Measurements from ENCODE around the gene GBP7. TPM values are rescaled to one million over a fixed set of nuclear protein-coding genes. Genes with fewer than 3 reads are reported as not detected.
"Not testable (repeated sequence)": the region's sequence is repeated elsewhere in the genome, so short reads cannot be mapped to it uniquely, and the experiment has no call there.

GBP7 gene
- total RNA-seq, 6 donors from 2014 or later = 0.34 TPM; not detected in 5

DNA sequence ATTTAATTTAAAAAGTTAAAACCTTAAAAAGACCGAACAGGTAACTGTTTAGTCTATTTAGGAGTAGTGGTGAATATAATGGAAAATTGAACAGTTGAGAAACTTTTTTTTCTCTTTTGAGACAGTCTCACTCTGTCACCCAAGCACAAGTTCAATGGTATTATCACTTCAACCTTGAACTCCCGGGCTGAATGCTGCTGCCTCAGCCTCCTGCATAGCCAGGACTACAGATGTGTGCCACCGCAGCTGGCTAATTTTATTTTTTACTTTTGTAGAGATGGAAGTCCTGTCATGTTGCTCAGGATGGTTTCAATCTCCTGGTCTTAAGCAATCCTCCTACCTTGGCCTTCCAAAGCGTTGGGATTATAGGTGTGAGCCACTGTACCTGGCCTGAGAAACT, 33.6 kb downstream of the GBP7 start:
- WGBS, 2 donors = 91 to 92% methylated on average over 4 of the region's 4 CpGs
- no peak overlapping the region for H3K4me3 ChIP-seq
- H3K36me3 ChIP-seq = no peaks in the 10 kb centered on the region
- ATAC-seq (ENCODE audit: low FRiP score in 2 of 2) (no peak), DNase-seq (no peak)
- no peaks in the 10 kb centered on the region for H3K27me3 ChIP-seq
- no peak overlapping the region for H3K27ac ChIP-seq
- TF ChIP-seq EP300 (IDR thresholded peaks at IDR 0.05) (no peak), POLR2A (IDR thresholded peaks at IDR 0.05) (no peak), POLR2AphosphoS5 (IDR thresholded peaks at IDR 0.05) (no peak)
- TF ChIP-seq, protein P1, sequence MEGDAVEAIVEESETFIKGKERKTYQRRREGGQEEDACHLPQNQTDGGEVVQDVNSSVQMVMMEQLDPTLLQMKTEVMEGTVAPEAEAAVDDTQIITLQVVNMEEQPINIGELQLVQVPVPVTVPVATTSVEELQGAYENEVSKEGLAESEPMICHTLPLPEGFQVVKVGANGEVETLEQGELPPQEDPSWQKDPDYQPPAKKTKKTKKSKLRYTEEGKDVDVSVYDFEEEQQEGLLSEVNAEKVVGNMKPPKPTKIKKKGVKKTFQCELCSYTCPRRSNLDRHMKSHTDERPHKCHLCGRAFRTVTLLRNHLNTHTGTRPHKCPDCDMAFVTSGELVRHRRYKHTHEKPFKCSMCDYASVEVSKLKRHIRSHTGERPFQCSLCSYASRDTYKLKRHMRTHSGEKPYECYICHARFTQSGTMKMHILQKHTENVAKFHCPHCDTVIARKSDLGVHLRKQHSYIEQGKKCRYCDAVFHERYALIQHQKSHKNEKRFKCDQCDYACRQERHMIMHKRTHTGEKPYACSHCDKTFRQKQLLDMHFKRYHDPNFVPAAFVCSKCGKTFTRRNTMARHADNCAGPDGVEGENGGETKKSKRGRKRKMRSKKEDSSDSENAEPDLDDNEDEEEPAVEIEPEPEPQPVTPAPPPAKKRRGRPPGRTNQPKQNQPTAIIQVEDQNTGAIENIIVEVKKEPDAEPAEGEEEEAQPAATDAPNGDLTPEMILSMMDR (IDR thresholded peaks at IDR 0.05) = no peak
- H3K4me1 ChIP-seq = no peaks in the 10 kb centered on the region
- H3K9me3 ChIP-seq = no peaks in the 10 kb centered on the region

DNA sequence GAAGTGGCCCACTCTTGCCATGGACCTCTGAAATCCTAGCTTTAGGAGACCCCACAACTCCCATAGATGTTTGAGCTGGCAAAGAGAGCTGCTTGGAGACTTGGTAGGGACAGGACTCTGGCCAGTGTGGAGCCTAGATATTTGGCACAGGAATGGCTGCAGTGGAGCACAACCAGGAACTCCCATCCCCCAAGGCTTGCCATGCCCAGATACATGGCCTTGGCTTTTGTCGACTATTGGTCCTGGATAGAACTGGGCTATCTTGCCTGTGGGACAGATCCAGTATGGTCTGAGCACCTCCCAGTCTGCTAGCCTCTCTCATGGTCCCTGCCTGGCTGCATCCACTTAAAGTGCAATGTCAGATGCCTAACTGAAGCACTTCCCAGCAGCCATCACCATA, 42.1 kb downstream of the GBP7 start:
- Histone ChIP-seq H3K27ac (no peak overlapping the region), H3K4me1 (peaks cover 15 to 16% (median 15%) of the 10 kb centered on the region in 4 donors), H3K36me3 (no peaks in the 10 kb centered on the region), H3K4me3 (no peak overlapping the region), H3K9me3 (no peaks in the 10 kb centered on the region), H3K27me3 (no peaks in the 10 kb centered on the region)
- 83 to 100% methylated on average over 1 of the region's 1 CpG for WGBS, 2 donors
- DNase-seq = no peak
- ATAC-seq (ENCODE audit: low FRiP score in 2 of 2) = no peak
- TF ChIP-seq POLR2AphosphoS5 (IDR thresholded peaks at IDR 0.05) = no peak
- no peak for TF ChIP-seq EP300 (IDR thresholded peaks at IDR 0.05)
- TF ChIP-seq, protein P1 (IDR thresholded peaks at IDR 0.05) = no peak
- no peak for TF ChIP-seq POLR2A (IDR thresholded peaks at IDR 0.05)

DNA sequence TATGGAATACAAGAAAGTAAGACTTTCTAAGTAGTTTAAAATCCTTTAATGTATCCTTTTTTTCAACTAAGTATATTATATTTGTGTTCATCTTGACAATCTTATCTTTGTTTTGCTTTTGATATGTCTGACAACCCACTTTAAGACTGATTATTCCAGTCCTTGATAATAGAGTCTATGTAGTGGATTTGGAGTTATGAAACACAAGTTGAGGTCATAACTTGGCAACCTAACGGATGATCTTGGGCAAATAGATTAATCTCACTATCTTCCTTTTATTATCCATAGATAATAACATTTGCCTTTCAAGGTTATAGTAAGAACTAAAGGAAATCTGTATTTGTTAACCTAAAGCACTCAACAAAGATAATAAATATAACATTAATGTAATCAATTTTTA, 45.1 kb downstream of the GBP7 start:
- ATAC-seq (ENCODE audit: low FRiP score in 2 of 2) = no peak
- DNase-seq = no peak
- H3K4me3 ChIP-seq = no peak overlapping the region
- H3K27me3 ChIP-seq = no peaks in the 10 kb centered on the region
- H3K4me1 ChIP-seq = peaks cover 21 to 29% (median 23%) of the 10 kb centered on the region in 4 donors
- TF ChIP-seq POLR2AphosphoS5 (IDR thresholded peaks at IDR 0.05) (no peak), EP300 (IDR thresholded peaks at IDR 0.05) (no peak), POLR2A (IDR thresholded peaks at IDR 0.05) (no peak)
- TF ChIP-seq, protein P1 (IDR thresholded peaks at IDR 0.05) = no peak
- WGBS, 2 donors = 29 to 36% methylated on average over 1 of the region's 1 CpG
- no peaks in the 10 kb centered on the region for H3K36me3 ChIP-seq
- peak overlapping the region in 3 of 4 donors; percentile 76 to 90 (median 89) for H3K27ac ChIP-seq
- no peaks in the 10 kb centered on the region for H3K9me3 ChIP-seq

DNA sequence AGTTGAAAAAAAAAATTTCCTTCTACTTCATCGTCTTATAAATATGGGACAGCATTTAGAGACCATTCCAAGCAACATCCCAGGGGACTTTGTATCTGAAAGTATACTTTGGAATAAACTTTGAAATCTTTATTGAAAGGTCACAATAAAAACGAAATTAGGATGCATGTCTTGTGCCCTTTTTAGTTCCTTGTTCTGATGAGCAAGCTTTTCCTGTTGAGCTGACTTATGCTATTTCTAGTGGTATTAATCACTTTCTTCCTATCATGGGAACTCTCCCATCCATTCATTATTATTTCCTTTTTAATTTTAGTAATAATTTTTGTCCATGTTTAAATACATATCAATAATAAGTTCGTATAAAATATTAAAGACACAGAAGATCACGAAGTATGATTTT, 45.9 kb downstream of the GBP7 start:
- 51 to 60% methylated on average over 4 of the region's 4 CpGs for WGBS, 2 donors
- no peak for DNase-seq

DNA sequence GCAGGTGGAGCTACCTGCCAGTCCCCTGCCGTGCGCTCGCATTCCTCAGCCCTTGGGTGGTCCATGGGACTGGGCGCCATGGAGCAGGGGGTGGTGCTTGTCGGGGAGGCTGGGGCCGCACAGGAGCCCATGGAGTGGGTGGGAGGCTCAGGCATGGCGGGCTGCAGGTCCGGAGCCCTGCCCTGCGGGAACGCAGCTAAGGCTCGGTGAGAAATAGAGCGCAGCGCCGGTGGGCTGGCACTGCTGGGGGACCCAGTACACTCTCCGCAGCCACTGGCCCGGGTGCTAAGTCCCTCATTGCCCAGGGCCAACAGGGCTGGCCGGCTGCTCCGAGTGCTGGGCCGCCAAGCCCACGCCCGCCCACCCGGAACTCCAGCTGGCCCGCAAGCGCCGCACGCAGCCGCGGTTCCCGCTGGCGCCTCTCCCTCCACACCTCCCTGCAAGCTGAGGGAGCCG, 47.8 kb downstream of the GBP7 start:
- H3K36me3 ChIP-seq; H3K4me3 ChIP-seq; H3K27me3 ChIP-seq; ATAC-seq (ENCODE audit: low FRiP score in 2 of 2); H3K9me3 ChIP-seq: not testable (repeated sequence)
- 95 to 96% methylated on average over 10 to 31 of the region's 31 CpGs for WGBS, 2 donors
- peak in 1 of 2 donors; percentile 83 for DNase-seq
- Histone ChIP-seq H3K27ac (peak overlapping the region in 3 of 4 donors; percentile 89 to 90 (median 89)), H3K4me1 (peaks cover 30 to 47% (median 31%) of the 10 kb centered on the region in 4 donors)

More for the DNA sequence above, 45.9 kb downstream of the GBP7 start:
- Histone ChIP-seq H3K27me3 (no peaks in the 10 kb centered on the region), H3K4me3 (no peak overlapping the region), H3K27ac (peak overlapping the region; percentile 76 to 90 (median 89)), H3K9me3 (no peaks in the 10 kb centered on the region), H3K4me1 (peaks cover 21 to 29% (median 26%) of the 10 kb centered on the region in 4 donors), H3K36me3 (no peaks in the 10 kb centered on the region)
- ATAC-seq (ENCODE audit: low FRiP score in 2 of 2) = no peak
- TF ChIP-seq POLR2AphosphoS5 (IDR thresholded peaks at IDR 0.05) (no peak), POLR2A (IDR thresholded peaks at IDR 0.05) (no peak), EP300 (IDR thresholded peaks at IDR 0.05) (no peak)
- TF ChIP-seq, protein P1 (IDR thresholded peaks at IDR 0.05) = no peak
